ENCODE data around the gene SCIN. TPM values are rescaled to one million over a fixed set of nuclear protein-coding genes. Genes with fewer than 3 reads are reported as not detected.

The SCIN gene
- total and polyA plus RNA-seq, 7 donors: 0.28 to 59.4 (median 1.8) TPM

DNA sequence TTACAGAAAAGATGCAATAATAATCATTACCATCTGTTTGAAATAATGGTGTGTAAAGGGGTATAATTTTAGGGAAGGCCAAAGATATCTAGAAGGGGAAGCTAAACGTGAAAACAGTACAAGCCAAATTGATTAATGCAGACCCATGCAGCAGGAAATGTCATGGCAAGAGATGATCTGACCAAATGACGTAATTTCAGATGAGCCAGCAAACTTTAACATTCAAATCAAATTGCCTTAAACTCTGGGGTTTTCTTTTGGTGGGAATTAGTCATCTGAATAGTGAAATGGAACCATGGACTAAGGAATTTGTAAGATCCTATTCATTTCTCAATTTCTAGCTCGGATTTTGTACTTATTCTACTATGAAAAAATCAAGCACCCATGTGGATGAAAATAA lies 21.4 kb upstream of the SCIN start:
- WGBS, 2 donors: 77 to 88% methylated on average over 3 of the region's 3 CpGs
- no peaks in the 10 kb centered on the region for H3K36me3 ChIP-seq
- H3K9me3 ChIP-seq: no peaks in the 10 kb centered on the region
- H3K27ac ChIP-seq: no peak overlapping the region
- TF ChIP-seq EP300 (IDR thresholded peaks at IDR 0.05) (no peak), POLR2AphosphoS5 (IDR thresholded peaks at IDR 0.05) (no peak), POLR2A (IDR thresholded peaks at IDR 0.05) (no peak), CTCF (IDR thresholded peaks at IDR 0.05) (no peak)
- H3K4me3 ChIP-seq: no peak overlapping the region
- intact Hi-C loops (cut with DNase I): no loop called here
- no peak for DNase-seq
- H3K27me3 ChIP-seq: no peaks in the 10 kb centered on the region
- no peaks in the 10 kb centered on the region for H3K4me1 ChIP-seq

- Histone ChIP-seq H3K4me3 (no peak overlapping the region), H3K27me3 (no peaks in the 10 kb centered on the region), H3K36me3 (no peaks in the 10 kb centered on the region), H3K9me3 (no peaks in the 10 kb centered on the region), H3K4me1 (no peaks in the 10 kb centered on the region), H3K27ac (no peak overlapping the region)
- intact Hi-C loops (cut with DNase I): no loop called here
- no peak for DNase-seq
- no peak for TF ChIP-seq POLR2AphosphoS5 (IDR thresholded peaks at IDR 0.05)
- TF ChIP-seq CTCF (IDR thresholded peaks at IDR 0.05): no peak
- TF ChIP-seq EP300 (IDR thresholded peaks at IDR 0.05): no peak
- no peak for TF ChIP-seq POLR2A (IDR thresholded peaks at IDR 0.05)
- 96 to 97% methylated on average over 4 of the region's 4 CpGs for WGBS, 2 donors
These were observed 19.6 kb upstream of the SCIN start for GRCh38 chr7:12550956-12551355.

GRCh38 chr7:12552876-12553275 lies 17.6 kb upstream of the SCIN start:
- TF ChIP-seq CTCF (IDR thresholded peaks at IDR 0.05) (no peak), POLR2A (IDR thresholded peaks at IDR 0.05) (no peak), EP300 (IDR thresholded peaks at IDR 0.05) (no peak), POLR2AphosphoS5 (IDR thresholded peaks at IDR 0.05) (no peak)
- Histone ChIP-seq H3K4me3 (no peak overlapping the region), H3K27ac (no peak overlapping the region), H3K4me1 (no peaks in the 10 kb centered on the region), H3K27me3 (no peaks in the 10 kb centered on the region), H3K36me3 (no peaks in the 10 kb centered on the region), H3K9me3 (no peaks in the 10 kb centered on the region)
- no peak for DNase-seq
- WGBS, 2 donors: 86 to 97% methylated on average over 1 of the region's 1 CpG
- intact Hi-C loops (cut with DNase I): no loop called here

- Histone ChIP-seq H3K9me3 (no peaks in the 10 kb centered on the region), H3K4me3 (no peak overlapping the region), H3K27me3 (no peaks in the 10 kb centered on the region), H3K36me3 (no peaks in the 10 kb centered on the region), H3K27ac (no peak overlapping the region), H3K4me1 (no peaks in the 10 kb centered on the region)
- TF ChIP-seq EP300 (IDR thresholded peaks at IDR 0.05): no peak
- TF ChIP-seq POLR2AphosphoS5 (IDR thresholded peaks at IDR 0.05): no peak
- TF ChIP-seq POLR2A (IDR thresholded peaks at IDR 0.05): no peak
- no peak for TF ChIP-seq CTCF (IDR thresholded peaks at IDR 0.05)
- DNase-seq: no peak
- intact Hi-C loops (cut with DNase I): no loop called here
These were observed 17.1 kb upstream of the SCIN start for GRCh38 chr7:12553416-12553815.

DNA sequence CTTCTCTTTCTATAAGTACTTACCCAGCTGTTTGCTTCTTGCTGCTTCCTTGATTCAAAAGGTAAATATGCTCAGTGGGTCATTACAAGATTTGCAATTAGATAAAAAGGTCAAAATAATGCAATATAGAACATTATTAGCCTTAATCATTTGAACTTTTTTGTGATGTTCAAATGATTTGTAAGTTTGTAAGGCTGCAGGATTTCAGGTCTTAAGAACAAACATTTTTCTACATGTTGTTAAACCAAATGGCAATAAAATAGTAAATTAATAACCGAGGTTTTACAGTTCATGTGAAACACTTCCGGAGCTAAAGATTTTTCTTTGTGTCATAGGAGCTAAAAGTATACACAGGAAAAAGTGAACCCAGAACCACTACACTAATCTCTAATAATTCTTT lies 16.2 kb upstream of the SCIN start:
- Histone ChIP-seq H3K27ac (no peak overlapping the region), H3K4me1 (no peaks in the 10 kb centered on the region), H3K27me3 (no peaks in the 10 kb centered on the region), H3K4me3 (no peak overlapping the region), H3K36me3 (no peaks in the 10 kb centered on the region), H3K9me3 (no peaks in the 10 kb centered on the region)
- no peak for DNase-seq
- WGBS, 2 donors: 14 to 53% methylated on average over 2 of the region's 2 CpGs
- intact Hi-C loops (cut with DNase I): no loop called here
- TF ChIP-seq EP300 (IDR thresholded peaks at IDR 0.05): no peak
- TF ChIP-seq POLR2AphosphoS5 (IDR thresholded peaks at IDR 0.05): no peak
- TF ChIP-seq CTCF (IDR thresholded peaks at IDR 0.05): no peak

Measured in sigmoid colon (tissue), 7 donors.